Right lobe of liver (tissue), 4 donors: ENCODE data around the gene ADGRV1.

ENCODE experiments used
- POLR2A ChIP-seq: fragments of 450-650 bp; IDR thresholded peaks from one replicate; pipeline ENCODE4 v1.6.1; 2017; ENCODE audit warnings: antibody characterized with exemption, mild to moderate bottlenecking
- TF ChIP-seq, protein P1 (sequence below), 4 donors: fragments of 200-600 bp in 3 of 4; fragments of 450-650 bp in 1 of 4; IDR thresholded peaks; one replicate each; pipeline versions ENCODE4 v1.5.1 to v1.8.0; 2016 to 2022; ENCODE audit warnings: antibody characterized with exemption in 4 of 4, mild to moderate bottlenecking in 2 of 4
- donor health status: DM: no; HTN: no; CAD: no.
- donor health status: DM: no; HTN: no; CAD: no.
- donor health status: DM: no; HTN: yes; CAD: no.

GRCh38 chr5:90638878-90639277 lies 80.3 kb downstream of the ADGRV1 start:
- TF ChIP-seq, protein P1, sequence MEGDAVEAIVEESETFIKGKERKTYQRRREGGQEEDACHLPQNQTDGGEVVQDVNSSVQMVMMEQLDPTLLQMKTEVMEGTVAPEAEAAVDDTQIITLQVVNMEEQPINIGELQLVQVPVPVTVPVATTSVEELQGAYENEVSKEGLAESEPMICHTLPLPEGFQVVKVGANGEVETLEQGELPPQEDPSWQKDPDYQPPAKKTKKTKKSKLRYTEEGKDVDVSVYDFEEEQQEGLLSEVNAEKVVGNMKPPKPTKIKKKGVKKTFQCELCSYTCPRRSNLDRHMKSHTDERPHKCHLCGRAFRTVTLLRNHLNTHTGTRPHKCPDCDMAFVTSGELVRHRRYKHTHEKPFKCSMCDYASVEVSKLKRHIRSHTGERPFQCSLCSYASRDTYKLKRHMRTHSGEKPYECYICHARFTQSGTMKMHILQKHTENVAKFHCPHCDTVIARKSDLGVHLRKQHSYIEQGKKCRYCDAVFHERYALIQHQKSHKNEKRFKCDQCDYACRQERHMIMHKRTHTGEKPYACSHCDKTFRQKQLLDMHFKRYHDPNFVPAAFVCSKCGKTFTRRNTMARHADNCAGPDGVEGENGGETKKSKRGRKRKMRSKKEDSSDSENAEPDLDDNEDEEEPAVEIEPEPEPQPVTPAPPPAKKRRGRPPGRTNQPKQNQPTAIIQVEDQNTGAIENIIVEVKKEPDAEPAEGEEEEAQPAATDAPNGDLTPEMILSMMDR (IDR thresholded peaks at IDR 0.05), result no peak
- no peak for TF ChIP-seq POLR2A
